GM12891 (cell line): Measurements from ENCODE around the gene TBCA.
A peak's percentile ranks its signal among the peaks of the same experiment; 100 is the strongest.

Experiments used
- DNase-seq: peaks from one replicate; pipeline ENCODE4 v3.0.0; 2011; ENCODE audit warnings: low spot score; ENCODE audit not compliant: insufficient read length
- FAIRE-seq: peaks from 2 replicates; lab custom pipeline; 2011; peaks lifted over from hg19 to GRCh38; lab: Jason Lieb, UNC
- PAX5 ChIP-seq: IDR thresholded peaks from 2 replicates; pipeline ENCODE4 v1.6.1; 2011; ENCODE audit warnings: low read length, moderate library complexity, mild to moderate bottlenecking; ENCODE audit not compliant: insufficient read depth, severe bottlenecking
- POLR2A ChIP-seq: IDR thresholded peaks from 2 replicates; pipeline ENCODE4 v1.6.1; 2011; ENCODE audit warnings: low read depth, low read length, control low read depth
- POLR2AphosphoS5 ChIP-seq: IDR thresholded peaks from 2 replicates; pipeline ENCODE4 v1.6.1; 2011; ENCODE audit warnings: low read depth, low read length, control low read depth
- POU2F2 ChIP-seq: IDR thresholded peaks from 2 replicates; pipeline ENCODE4 v1.6.1; 2011; ENCODE audit warnings: low read depth, mild to moderate bottlenecking, control low read depth, low read length, moderate library complexity
- SPI1 ChIP-seq: IDR thresholded peaks from 2 replicates; pipeline ENCODE4 v1.6.1; 2011; ENCODE audit warnings: low read depth, low read length, control low read depth
- TAF1 ChIP-seq: IDR thresholded peaks from 2 replicates; pipeline ENCODE4 v1.6.1; 2011; ENCODE audit warnings: low read depth, low read length, control low read depth

TBCA gene

GRCh38 chr5:77748160-77748559 lies 28.0 kb downstream of the TBCA start:
- TF ChIP-seq POLR2A (no peak), POLR2AphosphoS5 (no peak), PAX5 (no peak), POU2F2 (no peak), SPI1 (no peak), TAF1 (no peak)
- FAIRE-seq (no peak), DNase-seq (no peak)

- TF ChIP-seq SPI1 (no peak), TAF1 (no peak), POLR2AphosphoS5 (no peak), POU2F2 (no peak), PAX5 (no peak), POLR2A (no peak)
- DNase-seq (no peak), FAIRE-seq (peak; percentile 68)
These were observed 32.0 kb downstream of the TBCA start for GRCh38 chr5:77744116-77744515.

- TF ChIP-seq POU2F2 (no peak), PAX5 (no peak), POLR2AphosphoS5 (no peak), TAF1 (no peak), SPI1 (no peak), POLR2A (no peak)
- DNase-seq (no peak), FAIRE-seq (no peak)
These were observed 33.0 kb downstream of the TBCA start for GRCh38 chr5:77743181-77743580.

GRCh38 chr5:77741608-77742007 lies 34.5 kb downstream of the TBCA start:
- no peak for FAIRE-seq
- TF ChIP-seq POLR2A, result no peak
- no peak for TF ChIP-seq TAF1
- no peak for TF ChIP-seq SPI1
- no peak for TF ChIP-seq POLR2AphosphoS5
- no peak for TF ChIP-seq PAX5
- TF ChIP-seq POU2F2, result no peak

GRCh38 chr5:77734885-77735284 lies 41.3 kb downstream of the TBCA start:
- TF ChIP-seq POU2F2 (no peak), POLR2AphosphoS5 (no peak), POLR2A (no peak), SPI1 (no peak), PAX5 (no peak), TAF1 (no peak)
- no peak for FAIRE-seq

More at GRCh38 chr5:77741608-77742007, 34.5 kb downstream of the TBCA start:
- no peak for DNase-seq

GRCh38 chr5:77733130-77733529 lies 43.0 kb downstream of the TBCA start:
- FAIRE-seq (no peak), DNase-seq (no peak)
- TF ChIP-seq POLR2A, result no peak
- TF ChIP-seq POLR2AphosphoS5, result no peak
- TF ChIP-seq PAX5, result no peak

More at GRCh38 chr5:77734885-77735284, 41.3 kb downstream of the TBCA start:
- no peak for DNase-seq

- TF ChIP-seq POLR2A (no peak), TAF1 (no peak), POLR2AphosphoS5 (no peak), PAX5 (no peak), POU2F2 (no peak), SPI1 (no peak)
- DNase-seq (no peak), FAIRE-seq (no peak)
These were observed 48.9 kb downstream of the TBCA start for GRCh38 chr5:77727190-77727589.

GRCh38 chr5:77725616-77726015 lies 50.5 kb downstream of the TBCA start:
- no peak for DNase-seq
- TF ChIP-seq PAX5, result no peak
- no peak for TF ChIP-seq POU2F2
- no peak for TF ChIP-seq TAF1
- no peak for TF ChIP-seq POLR2AphosphoS5
- TF ChIP-seq SPI1, result no peak
- TF ChIP-seq POLR2A, result no peak
- no peak for FAIRE-seq

- DNase-seq (no peak), FAIRE-seq (no peak)
- TF ChIP-seq POU2F2 (no peak), TAF1 (no peak), POLR2AphosphoS5 (no peak), SPI1 (no peak), POLR2A (no peak), PAX5 (no peak)
These were observed 51.2 kb downstream of the TBCA start for GRCh38 chr5:77724934-77725333.

GRCh38 chr5:77719666-77720363 lies 56.3 kb downstream of the TBCA start:
- DNase-seq (no peak), FAIRE-seq (no peak)
- TF ChIP-seq POLR2A (no peak), POLR2AphosphoS5 (no peak), POU2F2 (no peak), TAF1 (no peak), PAX5 (no peak), SPI1 (no peak)

GRCh38 chr5:77718934-77719610 lies 57.1 kb downstream of the TBCA start:
- DNase-seq (no peak), FAIRE-seq (peak; percentile 69)
- peak; percentile 88 for TF ChIP-seq SPI1
- TF ChIP-seq POLR2AphosphoS5, result no peak
